MM.1S (cell line): ENCODE measurements around the gene KSR1.
"Not testable (repeated sequence)": the region's sequence is repeated elsewhere in the genome, so short reads cannot be mapped to it uniquely, and the experiment has no call there.

ENCODE experiments used
- DNase-seq: peaks from one replicate; pipeline ENCODE4 v3.0.0-alpha.2; 2015
- H2AFZ ChIP-seq: fragments of 300-600 bp; sonication (generic); 2 replicates; pipeline ENCODE4 v1.6.0; 2016; ENCODE audit warnings: antibody characterized with exemption, low read length
- H3F3A ChIP-seq: fragments of 300-600 bp; sonication (generic); 2 replicates; pipeline ENCODE4 v1.6.1; 2016; ENCODE audit warnings: mild to moderate bottlenecking, antibody characterized with exemption, low read length, moderate library complexity, mixed read lengths; ENCODE audit not compliant: insufficient read depth
- H3K27ac ChIP-seq: fragments of 300-600 bp; sonication (generic); 2 replicates; pipeline ENCODE4 v1.5.1; 2016; ENCODE audit warnings: mild to moderate bottlenecking, low read length
- H3K27me3 ChIP-seq: fragments of 300-600 bp; sonication (generic); replicated peaks from 2 replicates; pipeline ENCODE4 v1.6.0; 2016; ENCODE audit warnings: low read length; ENCODE audit not compliant: insufficient read depth
- H3K36me3 ChIP-seq: fragments of 300-600 bp; sonication (generic); replicated peaks from 2 replicates; pipeline ENCODE4 v1.6.1; 2016; ENCODE audit warnings: mild to moderate bottlenecking, low read length, mixed read lengths; ENCODE audit not compliant: insufficient read depth
- H3K4me1 ChIP-seq: fragments of 300-600 bp; sonication (generic); 2 replicates; pipeline ENCODE4 v1.6.1; 2016; ENCODE audit warnings: low read length, mixed read lengths
- H3K4me2 ChIP-seq: fragments of 300-600 bp; sonication (generic); 2 replicates; pipeline ENCODE4 v1.6.0; 2016; ENCODE audit warnings: low read depth, low read length
- H3K4me3 ChIP-seq: fragments of 300-600 bp; sonication (generic); 2 replicates; pipeline ENCODE4 v1.5.1; 2016; ENCODE audit warnings: low read length, mixed read lengths
- H3K79me2 ChIP-seq: fragments of 300-600 bp; sonication (generic); 2 replicates; pipeline ENCODE4 v1.6.1; 2016; ENCODE audit warnings: mixed run types, low read length, mixed read lengths
- H3K9ac ChIP-seq: fragments of 300-600 bp; sonication (generic); 2 replicates; pipeline ENCODE4 v1.6.1; 2016; ENCODE audit warnings: low read length, mixed read lengths
- H3K9me2 ChIP-seq: fragments of 300-600 bp; sonication (generic); replicated peaks from 2 replicates; pipeline ENCODE4 v1.6.1; 2016; ENCODE audit warnings: mild to moderate bottlenecking, low read length, mixed read lengths; ENCODE audit not compliant: insufficient read depth
- H3K9me3 ChIP-seq: fragments of 300-600 bp; sonication (generic); replicated peaks from 2 replicates; pipeline ENCODE4 v1.6.1; 2016; ENCODE audit warnings: mild to moderate bottlenecking, low read length, mixed read lengths; ENCODE audit not compliant: insufficient read depth
- H4K20me1 ChIP-seq: fragments of 300-600 bp; sonication (generic); 2 replicates; pipeline ENCODE4 v1.6.1; 2016; ENCODE audit warnings: mild to moderate bottlenecking, low read length, moderate library complexity, mixed read lengths; ENCODE audit not compliant: insufficient read depth
- EZH2 ChIP-seq: fragments of 300-600 bp; sonication (generic); optimal IDR thresholded peaks from 2 replicates; pipeline ENCODE3; 2017; ENCODE audit warnings: low read depth, mild to moderate bottlenecking, antibody characterized with exemption, low read length, mixed read lengths
- EZH2phosphoT487 ChIP-seq: fragments of 300-600 bp; sonication (generic); IDR thresholded peaks from 2 replicates; pipeline ENCODE4 v1.6.1; 2018; ENCODE audit warnings: antibody characterized with exemption, low read length
- TF ChIP-seq, protein P1 (sequence below): fragments of 300-600 bp; sonication (generic); IDR thresholded peaks from 2 replicates; pipeline ENCODE4 v1.5.1; 2016; ENCODE audit warnings: antibody characterized with exemption, low read length, mixed read lengths

Gene KSR1

DNA sequence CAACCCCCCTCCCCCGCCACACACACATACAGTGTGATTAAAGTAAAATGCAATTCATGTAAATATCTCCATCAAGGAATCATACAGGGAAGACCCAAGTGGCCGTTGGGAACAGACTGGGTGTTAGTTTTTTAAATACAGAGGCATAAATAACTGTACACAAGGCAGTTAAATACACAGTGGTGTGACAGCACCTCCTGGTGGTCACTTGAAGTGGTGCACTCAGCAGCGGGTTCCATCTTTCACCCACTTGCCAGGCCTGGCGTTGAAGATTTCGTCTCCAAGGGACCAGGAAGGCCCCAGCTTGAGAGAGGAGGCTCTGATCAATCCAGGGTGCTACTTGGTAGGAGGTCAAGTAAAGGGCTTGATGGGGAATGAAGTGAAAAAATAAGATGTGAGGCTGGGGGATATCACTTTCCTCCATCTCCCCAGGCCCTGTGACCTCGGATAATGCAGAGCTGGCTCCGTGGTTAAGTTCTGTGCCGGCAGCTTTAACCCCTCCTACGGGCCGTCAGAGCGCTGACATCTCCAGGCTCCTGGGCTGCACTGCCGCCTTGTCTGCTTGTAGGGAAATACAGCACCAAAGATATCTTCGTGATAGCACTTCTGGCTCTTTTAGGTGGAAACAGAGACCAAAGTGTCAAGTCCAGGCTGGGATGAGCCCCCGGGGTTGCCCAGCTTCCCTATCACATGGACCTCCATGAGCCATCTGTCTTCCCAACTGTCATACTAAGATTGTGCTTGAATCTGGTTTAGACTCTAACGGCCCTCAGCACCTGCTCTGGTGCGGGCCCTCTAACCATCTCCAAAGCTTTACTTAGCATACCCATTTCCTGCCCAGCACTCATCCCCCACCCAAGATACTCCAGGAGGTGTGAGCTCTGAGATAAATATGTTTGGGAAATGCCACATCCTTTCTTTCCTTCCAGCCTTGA, 195.4 kb downstream of the KSR1 start:
- H3K27ac ChIP-seq, result no peak overlapping the region

GRCh38 chr17:27653449-27653971, 197.3 kb downstream of the KSR1 start:
- not testable (repeated sequence) for H3K27me3 ChIP-seq, H4K20me1 ChIP-seq, H3K79me2 ChIP-seq, H3K4me1 ChIP-seq, H3K9me3 ChIP-seq, H3K27ac ChIP-seq, H2AFZ ChIP-seq, H3K4me2 ChIP-seq, H3K9ac ChIP-seq, DNase-seq, H3K36me3 ChIP-seq, H3F3A ChIP-seq, H3K4me3 ChIP-seq, H3K9me2 ChIP-seq

More for the DNA sequence above, 195.4 kb downstream of the KSR1 start:
- Histone ChIP-seq H3K9me2 (no peaks in the 10 kb centered on the region), H3K36me3 (no peaks in the 10 kb centered on the region), H3K4me2 (no peak overlapping the region), H3K27me3 (no peaks in the 10 kb centered on the region), H3F3A (no peaks in the 10 kb centered on the region), H3K4me1 (no peaks in the 10 kb centered on the region), H3K4me3 (no peak overlapping the region), H3K79me2 (no peaks in the 10 kb centered on the region), H2AFZ (no peak overlapping the region), H3K9me3 (no peaks in the 10 kb centered on the region), H3K9ac (no peak overlapping the region), H4K20me1 (no peaks in the 10 kb centered on the region)
- peak; percentile 24 for DNase-seq
- no peak for TF ChIP-seq EZH2
- TF ChIP-seq, protein P1, sequence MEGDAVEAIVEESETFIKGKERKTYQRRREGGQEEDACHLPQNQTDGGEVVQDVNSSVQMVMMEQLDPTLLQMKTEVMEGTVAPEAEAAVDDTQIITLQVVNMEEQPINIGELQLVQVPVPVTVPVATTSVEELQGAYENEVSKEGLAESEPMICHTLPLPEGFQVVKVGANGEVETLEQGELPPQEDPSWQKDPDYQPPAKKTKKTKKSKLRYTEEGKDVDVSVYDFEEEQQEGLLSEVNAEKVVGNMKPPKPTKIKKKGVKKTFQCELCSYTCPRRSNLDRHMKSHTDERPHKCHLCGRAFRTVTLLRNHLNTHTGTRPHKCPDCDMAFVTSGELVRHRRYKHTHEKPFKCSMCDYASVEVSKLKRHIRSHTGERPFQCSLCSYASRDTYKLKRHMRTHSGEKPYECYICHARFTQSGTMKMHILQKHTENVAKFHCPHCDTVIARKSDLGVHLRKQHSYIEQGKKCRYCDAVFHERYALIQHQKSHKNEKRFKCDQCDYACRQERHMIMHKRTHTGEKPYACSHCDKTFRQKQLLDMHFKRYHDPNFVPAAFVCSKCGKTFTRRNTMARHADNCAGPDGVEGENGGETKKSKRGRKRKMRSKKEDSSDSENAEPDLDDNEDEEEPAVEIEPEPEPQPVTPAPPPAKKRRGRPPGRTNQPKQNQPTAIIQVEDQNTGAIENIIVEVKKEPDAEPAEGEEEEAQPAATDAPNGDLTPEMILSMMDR, result peak; percentile 73

GRCh38 chr17:27654136-27654535, 197.9 kb downstream of the KSR1 start:
- Histone ChIP-seq H3K4me2 (no peak overlapping the region), H3K9ac (no peak overlapping the region), H4K20me1 (no peaks in the 10 kb centered on the region), H3K27ac (no peak overlapping the region), H3K36me3 (no peaks in the 10 kb centered on the region), H3F3A (no peaks in the 10 kb centered on the region), H3K4me1 (no peaks in the 10 kb centered on the region), H3K79me2 (no peaks in the 10 kb centered on the region), H2AFZ (peak overlapping the region; percentile 61), H3K4me3 (no peak overlapping the region), H3K27me3 (no peaks in the 10 kb centered on the region; the same call in 1 of the 2 replicates), H3K9me2 (no peaks in the 10 kb centered on the region), H3K9me3 (no peaks in the 10 kb centered on the region)
- no peak for DNase-seq
- no peak for TF ChIP-seq EZH2phosphoT487
- TF ChIP-seq, protein P1, result no peak
- no peak for TF ChIP-seq EZH2
